ENCODE data around the gene WBP2. TPM values are rescaled to one million over a fixed set of nuclear protein-coding genes. Genes with fewer than 3 reads are reported as not detected.
A peak's percentile ranks its signal among the peaks of the same experiment; 100 is the strongest.
"Not testable (repeated sequence)": the region's sequence is repeated elsewhere in the genome, so short reads cannot be mapped to it uniquely, and the experiment has no call there.

Gene WBP2
- total RNA-seq, 4 donors from 2014 or later, result 24.9 to 44.2 (median 36.9) TPM

DNA sequence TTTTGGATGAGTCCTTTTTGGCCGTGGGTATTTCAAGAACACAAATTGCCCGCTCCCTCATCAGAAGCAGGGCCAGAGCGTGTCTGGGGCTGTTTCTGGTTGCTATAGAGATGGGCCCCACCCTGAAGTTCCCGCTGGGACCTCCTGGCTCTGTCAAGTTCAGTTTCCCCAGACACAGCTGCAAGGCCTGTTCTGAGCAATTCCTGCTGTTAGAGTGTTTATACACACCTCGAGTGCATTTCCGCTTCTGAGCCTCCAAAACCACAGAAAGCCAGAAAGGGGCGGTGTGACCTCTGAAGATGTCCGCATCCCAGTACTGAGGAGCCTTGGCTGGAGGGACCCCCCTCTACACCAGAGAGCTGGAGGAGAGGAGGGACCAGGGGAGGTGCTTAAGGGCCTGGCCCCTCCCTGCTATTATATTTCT lies 9.3 kb upstream of the WBP2 start:
- Histone ChIP-seq H3K4me1 (peaks cover 12 to 52% (median 35%) of the 10 kb centered on the region in 3 donors), H3K36me3 (no peaks in the 10 kb centered on the region), H3K27ac (peak overlapping the region; percentile 66 to 87 (median 77)), H3K9me3 (no peaks in the 10 kb centered on the region), H3K4me3 (peak overlapping the region in 1 of 4 donors; percentile 0), H3K27me3 (no peaks in the 10 kb centered on the region)
- DNase-seq, result no peak
- WGBS, 2 donors, result 0 to 13% methylated on average over 3 of the region's 8 CpGs
- intact Hi-C loops (cut with DNase I), result no loop called here
- no peak for TF ChIP-seq POLR2A (IDR thresholded peaks at IDR 0.05)
- TF ChIP-seq, protein P1, sequence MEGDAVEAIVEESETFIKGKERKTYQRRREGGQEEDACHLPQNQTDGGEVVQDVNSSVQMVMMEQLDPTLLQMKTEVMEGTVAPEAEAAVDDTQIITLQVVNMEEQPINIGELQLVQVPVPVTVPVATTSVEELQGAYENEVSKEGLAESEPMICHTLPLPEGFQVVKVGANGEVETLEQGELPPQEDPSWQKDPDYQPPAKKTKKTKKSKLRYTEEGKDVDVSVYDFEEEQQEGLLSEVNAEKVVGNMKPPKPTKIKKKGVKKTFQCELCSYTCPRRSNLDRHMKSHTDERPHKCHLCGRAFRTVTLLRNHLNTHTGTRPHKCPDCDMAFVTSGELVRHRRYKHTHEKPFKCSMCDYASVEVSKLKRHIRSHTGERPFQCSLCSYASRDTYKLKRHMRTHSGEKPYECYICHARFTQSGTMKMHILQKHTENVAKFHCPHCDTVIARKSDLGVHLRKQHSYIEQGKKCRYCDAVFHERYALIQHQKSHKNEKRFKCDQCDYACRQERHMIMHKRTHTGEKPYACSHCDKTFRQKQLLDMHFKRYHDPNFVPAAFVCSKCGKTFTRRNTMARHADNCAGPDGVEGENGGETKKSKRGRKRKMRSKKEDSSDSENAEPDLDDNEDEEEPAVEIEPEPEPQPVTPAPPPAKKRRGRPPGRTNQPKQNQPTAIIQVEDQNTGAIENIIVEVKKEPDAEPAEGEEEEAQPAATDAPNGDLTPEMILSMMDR (IDR thresholded peaks at IDR 0.05), result peak in 1 of 6 experiments; percentile 22

- Histone ChIP-seq H3K27me3 (no peaks in the 10 kb centered on the region), H3K36me3 (no peaks in the 10 kb centered on the region), H3K27ac (peak overlapping the region; percentile 43 to 81 (median 72)), H3K9me3 (no peaks in the 10 kb centered on the region), H3K4me3 (no peak overlapping the region), H3K4me1 (peaks cover 12 to 56% (median 27%) of the 10 kb centered on the region in 3 donors)
- TF ChIP-seq, protein P1 (IDR thresholded peaks at IDR 0.05), result no peak
- peak in 1 of 4 donors; percentile 25 for TF ChIP-seq POLR2A (IDR thresholded peaks at IDR 0.05)
- 64% methylated on average over 9 of the region's 9 CpGs for WGBS, 2 donors
- DNase-seq, result no peak
- intact Hi-C loops (cut with DNase I), result no loop called here
Observed at GRCh38 chr17:75861927-75862317, 6.8 kb upstream of the WBP2 start.

DNA sequence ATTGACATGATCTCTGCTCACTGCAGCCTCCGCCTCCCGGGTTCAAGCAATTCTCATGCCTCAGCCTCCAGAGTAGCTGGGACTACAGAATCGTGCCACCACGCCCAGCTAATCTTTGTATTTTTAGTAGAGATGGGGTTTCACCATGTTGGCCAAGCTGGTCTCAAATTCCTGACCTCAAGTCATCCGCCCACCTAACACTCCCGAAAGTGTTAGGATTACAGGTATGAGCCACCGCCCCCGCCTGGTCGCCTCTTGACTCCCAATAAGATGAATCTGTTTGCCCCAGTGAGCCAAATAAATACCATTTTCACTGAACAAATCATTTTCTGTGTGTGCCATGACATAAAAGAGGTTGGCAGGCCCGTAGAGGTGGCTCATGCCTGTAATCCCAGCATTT lies 4.2 kb upstream of the WBP2 start:
- H3K9me3 ChIP-seq; DNase-seq; intact Hi-C loops (cut with DNase I); H3K27me3 ChIP-seq; H3K4me3 ChIP-seq; H3K36me3 ChIP-seq: not testable (repeated sequence)
- 64 to 66% methylated on average over 10 of the region's 10 CpGs for WGBS, 2 donors
- Histone ChIP-seq H3K27ac (peak overlapping the region; percentile 39 to 72 (median 41)), H3K4me1 (peaks cover 10 to 60% (median 25%) of the 10 kb centered on the region in 3 donors)

- no peak for DNase-seq
- Histone ChIP-seq H3K4me3 (peak overlapping the region; percentile 78 to 98 (median 92)), H3K9me3 (no peaks in the 10 kb centered on the region), H3K36me3 (peaks cover 0 to 19% (median 4%) of the 10 kb centered on the region in 3 donors), H3K27me3 (no peaks in the 10 kb centered on the region), H3K4me1 (peaks cover 17 to 70% (median 31%) of the 10 kb centered on the region in 3 donors), H3K27ac (peak overlapping the region; percentile 97 to 100 (median 98))
- intact Hi-C loops (cut with DNase I), result no loop called here
- TF ChIP-seq, protein P1 (IDR thresholded peaks at IDR 0.05), result no peak
- TF ChIP-seq POLR2A (IDR thresholded peaks at IDR 0.05), result no peak
- WGBS, 2 donors, result 3 to 8% methylated on average over 6 to 13 of the region's 24 CpGs
Observed at GRCh38 chr17:75856062-75856756, 1.1 kb upstream of the WBP2 start.

GRCh38 chr17:75854881-75855309 lies 240 bp downstream of the WBP2 start:
- DNase-seq, result no peak
- H3K27ac ChIP-seq, result peak overlapping the region; percentile 97 to 100 (median 98)
- TF ChIP-seq POLR2A (IDR thresholded peaks at IDR 0.05), result no peak
- TF ChIP-seq, protein P1 (IDR thresholded peaks at IDR 0.05), result no peak
- peaks cover 17 to 80% (median 32%) of the 10 kb centered on the region in 3 donors for H3K4me1 ChIP-seq
- H3K4me3 ChIP-seq, result peak overlapping the region; percentile 49 to 98 (median 82)
- H3K36me3 ChIP-seq, result peaks cover 8 to 32% (median 16%) of the 10 kb centered on the region in 3 donors
- WGBS, 2 donors, result 0 to 1% methylated on average over 5 to 17 of the region's 19 CpGs
- no peaks in the 10 kb centered on the region for H3K27me3 ChIP-seq
- no peaks in the 10 kb centered on the region for H3K9me3 ChIP-seq
- intact Hi-C loops (cut with DNase I), result no loop called here
